HG03571 (cell line): ENCODE measurements around the gene KATNB1.
A peak's percentile ranks its signal among the peaks of the same experiment; 100 is the strongest.

Source experiments
- ATAC-seq: cut with Tn5 transposase; IDR thresholded peaks from one replicate; pipeline ENCODE4 v1.9.1; 2021; ENCODE audit not compliant: unreplicated experiment

The KATNB1 gene

GRCh38 chr16:57755726-57756423 lies 20.3 kb downstream of the KATNB1 start:
- no peak for ATAC-seq

- ATAC-seq, result no peak
Measured at GRCh38 chr16:57756424-57757325, 21.1 kb downstream of the KATNB1 start.

GRCh38 chr16:57757326-57757786 lies 21.8 kb downstream of the KATNB1 start:
- peak; percentile 67 for ATAC-seq

- no peak for ATAC-seq
Measured at GRCh38 chr16:57757883-57758282, 22.3 kb downstream of the KATNB1 start.

GRCh38 chr16:57758331-57759117 lies 23.0 kb downstream of the KATNB1 start:
- no peak for ATAC-seq

GRCh38 chr16:57759131-57759530 lies 23.6 kb downstream of the KATNB1 start:
- ATAC-seq, result no peak

GRCh38 chr16:57759541-57760356 lies 24.2 kb downstream of the KATNB1 start:
- no peak for ATAC-seq

- no peak for ATAC-seq
Measured at GRCh38 chr16:57760357-57761160, 25.0 kb downstream of the KATNB1 start.

GRCh38 chr16:57761301-57761700 lies 25.7 kb downstream of the KATNB1 start:
- no peak for ATAC-seq

- no peak for ATAC-seq
Measured at GRCh38 chr16:57761957-57762356, 26.4 kb downstream of the KATNB1 start.

- no peak for ATAC-seq
Measured at GRCh38 chr16:57762365-57763040, 26.9 kb downstream of the KATNB1 start.

GRCh38 chr16:57763285-57764005 lies 27.9 kb downstream of the KATNB1 start:
- no peak for ATAC-seq

- ATAC-seq, result no peak
Measured at GRCh38 chr16:57764006-57764340, 28.4 kb downstream of the KATNB1 start.

GRCh38 chr16:57764341-57765159 lies 29.0 kb downstream of the KATNB1 start:
- ATAC-seq, result no peak

GRCh38 chr16:57765160-57765728 lies 29.7 kb downstream of the KATNB1 start:
- no peak for ATAC-seq

- no peak for ATAC-seq
Measured at GRCh38 chr16:57766714-57767348, 31.3 kb downstream of the KATNB1 start.
